ENCODE results near the gene TMEM92.

TMEM92 gene

DNA sequence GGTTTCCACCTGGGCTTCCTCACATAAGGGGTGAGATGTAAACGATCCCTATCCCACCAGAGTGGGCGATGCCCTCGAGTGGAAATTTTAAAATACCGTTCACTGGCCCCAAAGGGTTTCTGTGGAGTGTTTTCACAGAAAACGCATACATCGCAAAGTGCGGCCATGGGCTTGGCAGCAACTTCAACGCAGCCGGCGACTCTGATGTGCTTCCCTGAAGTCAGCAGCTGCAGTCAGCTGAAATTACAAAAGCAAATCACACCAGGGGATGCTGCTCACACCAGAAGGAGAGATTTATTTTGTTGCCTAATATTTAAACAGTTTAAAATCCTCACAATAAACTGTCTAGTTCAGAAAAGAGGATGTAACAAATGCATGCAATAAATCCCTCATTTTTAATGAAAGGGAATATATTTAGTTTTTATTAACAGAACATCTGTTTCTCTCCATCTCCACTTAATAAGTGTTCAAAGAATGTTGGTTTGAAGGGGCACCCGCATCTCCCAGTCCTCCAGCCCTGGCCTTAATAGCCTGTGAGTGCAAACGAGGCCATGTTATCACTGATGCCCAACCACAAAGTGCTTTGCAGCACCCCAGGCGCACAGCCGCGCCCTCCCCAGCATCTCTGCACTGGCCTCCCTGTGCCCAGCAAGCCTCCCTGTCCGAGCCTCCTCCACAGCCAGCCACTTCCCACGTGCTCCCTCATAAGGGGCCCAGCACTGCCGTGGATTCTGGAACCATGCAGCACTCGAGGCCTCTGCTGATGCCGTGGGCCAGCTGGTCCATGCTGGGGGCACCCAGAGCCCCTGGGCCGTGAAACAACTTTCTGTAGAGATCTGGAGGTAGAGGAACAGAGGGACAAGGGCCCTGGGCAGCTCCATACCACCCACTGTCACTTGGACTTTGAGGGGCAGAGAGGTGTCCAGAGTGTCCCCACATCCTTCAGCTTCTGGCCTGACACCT lies 54.4 kb downstream of the TMEM92 start:
- DNase-seq, result no peak

DNA sequence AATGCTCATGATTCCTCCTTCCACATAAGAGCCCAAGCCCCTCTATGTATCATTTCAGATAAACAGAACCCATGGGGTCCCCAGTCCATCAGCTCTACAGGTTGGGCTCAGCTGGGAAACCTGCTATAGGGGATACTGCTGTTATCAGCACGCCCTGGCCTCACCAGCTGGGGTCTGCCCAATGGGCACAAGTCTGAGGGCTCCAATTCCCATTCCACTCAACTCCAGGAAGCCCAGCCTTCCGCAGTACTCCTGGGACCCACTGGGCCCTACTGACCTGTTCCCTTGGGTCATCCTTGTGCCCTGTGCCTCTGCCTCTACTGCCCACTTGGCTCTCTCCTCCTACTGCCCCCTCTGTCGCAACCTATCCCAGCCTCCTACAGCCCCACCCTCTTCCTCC lies 55.5 kb downstream of the TMEM92 start:
- DNase-seq, result no peak

DNA sequence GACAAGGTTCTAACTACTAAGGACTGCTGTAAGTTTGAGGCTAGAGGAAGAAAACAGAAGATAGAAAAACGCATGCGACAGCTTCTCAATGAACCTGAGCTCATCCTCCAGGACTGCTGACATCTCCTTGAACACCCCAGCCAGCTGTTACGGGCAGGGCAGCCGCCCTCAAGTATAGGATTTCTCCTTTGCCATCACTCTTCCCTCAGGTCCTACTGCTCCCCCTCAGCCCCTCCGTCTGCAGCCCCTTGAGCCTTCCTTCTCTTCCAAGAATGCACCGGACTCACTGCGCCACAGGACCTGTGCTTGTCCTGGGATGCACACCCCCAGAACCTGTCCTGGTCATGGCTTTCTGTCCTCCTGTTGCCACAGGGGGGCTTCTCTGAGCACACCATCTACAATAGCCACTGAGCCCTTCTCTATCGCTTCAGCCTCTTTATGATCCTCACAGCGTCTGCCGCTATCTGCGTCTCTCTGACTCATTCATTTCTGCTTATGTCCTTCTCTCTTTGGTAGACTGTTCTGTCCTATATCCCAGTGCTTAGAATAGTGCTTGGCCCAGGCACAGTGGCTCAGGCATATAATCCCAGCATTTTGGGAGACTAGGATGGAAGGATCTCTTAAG lies 56.0 kb downstream of the TMEM92 start:
- DNase-seq, result no peak
